GM19023 (cell line): ENCODE measurements around the gene PPP2R3C.
"Not testable (repeated sequence)": the region's sequence is repeated elsewhere in the genome, so short reads cannot be mapped to it uniquely, and the experiment has no call there.

Experiments used
- ATAC-seq: cut with Tn5 transposase; IDR thresholded peaks from one replicate; pipeline ENCODE4 v1.9.1; 2021; ENCODE audit warnings: mild to moderate bottlenecking, moderate library complexity; ENCODE audit not compliant: unreplicated experiment

PPP2R3C gene

GRCh38 chr14:35133542-35134328, 11.9 kb upstream of the PPP2R3C start:
- ATAC-seq = no peak

GRCh38 chr14:35124127-35124526, 2.3 kb upstream of the PPP2R3C start:
- no peak for ATAC-seq

GRCh38 chr14:35123388-35123703, 1.6 kb upstream of the PPP2R3C start:
- no peak for ATAC-seq

- peak; percentile 38 for ATAC-seq
Measured at GRCh38 chr14:35122696-35123387, 1.1 kb upstream of the PPP2R3C start.

GRCh38 chr14:35121026-35121886, 534 bp downstream of the PPP2R3C start:
- ATAC-seq = peak; percentile 0

GRCh38 chr14:35117112-35117511, 4.7 kb downstream of the PPP2R3C start:
- ATAC-seq = no peak

- ATAC-seq = no peak
Measured at GRCh38 chr14:35116242-35116641, 5.5 kb downstream of the PPP2R3C start.

- ATAC-seq = no peak
Measured at GRCh38 chr14:35114036-35114435, 7.8 kb downstream of the PPP2R3C start.

GRCh38 chr14:35113308-35113950, 8.4 kb downstream of the PPP2R3C start:
- no peak for ATAC-seq

- ATAC-seq = no peak
Measured at GRCh38 chr14:35112641-35113040, 9.1 kb downstream of the PPP2R3C start.

GRCh38 chr14:35107866-35108265, 13.9 kb downstream of the PPP2R3C start:
- ATAC-seq = no peak

GRCh38 chr14:35094645-35095044, 27.1 kb downstream of the PPP2R3C start:
- ATAC-seq = not testable (repeated sequence)

GRCh38 chr14:35088514-35088913, 33.3 kb downstream of the PPP2R3C start:
- no peak for ATAC-seq

GRCh38 chr14:35085441-35085840, 36.3 kb downstream of the PPP2R3C start:
- no peak for ATAC-seq

GRCh38 chr14:35083530-35084150, 38.1 kb downstream of the PPP2R3C start:
- no peak for ATAC-seq

GRCh38 chr14:35079742-35080141, 42.0 kb downstream of the PPP2R3C start:
- ATAC-seq = no peak

GRCh38 chr14:35078082-35078481, 43.7 kb downstream of the PPP2R3C start:
- ATAC-seq = no peak

- ATAC-seq = no peak
Measured at GRCh38 chr14:35073486-35073885, 48.3 kb downstream of the PPP2R3C start.

GRCh38 chr14:35072226-35072625, 49.6 kb downstream of the PPP2R3C start:
- ATAC-seq = no peak

GRCh38 chr14:35068238-35069012, 53.4 kb downstream of the PPP2R3C start:
- ATAC-seq = no peak
